HL-60 (cell line): ENCODE measurements around the gene SSBP4.

Experiments
- REST ChIP-seq: IDR thresholded peaks from 2 replicates; pipeline ENCODE4 v1.6.1; 2012; ENCODE audit warnings: low read depth; ENCODE audit not compliant: insufficient replicate concordance
- TF ChIP-seq, protein P1 (sequence below): IDR thresholded peaks from one replicate; pipeline ENCODE4 v1.5.1; 2011; ENCODE audit warnings: low read length, control low read depth, inconsistent platforms; ENCODE audit not compliant: insufficient read depth

- TF ChIP-seq, protein P1, sequence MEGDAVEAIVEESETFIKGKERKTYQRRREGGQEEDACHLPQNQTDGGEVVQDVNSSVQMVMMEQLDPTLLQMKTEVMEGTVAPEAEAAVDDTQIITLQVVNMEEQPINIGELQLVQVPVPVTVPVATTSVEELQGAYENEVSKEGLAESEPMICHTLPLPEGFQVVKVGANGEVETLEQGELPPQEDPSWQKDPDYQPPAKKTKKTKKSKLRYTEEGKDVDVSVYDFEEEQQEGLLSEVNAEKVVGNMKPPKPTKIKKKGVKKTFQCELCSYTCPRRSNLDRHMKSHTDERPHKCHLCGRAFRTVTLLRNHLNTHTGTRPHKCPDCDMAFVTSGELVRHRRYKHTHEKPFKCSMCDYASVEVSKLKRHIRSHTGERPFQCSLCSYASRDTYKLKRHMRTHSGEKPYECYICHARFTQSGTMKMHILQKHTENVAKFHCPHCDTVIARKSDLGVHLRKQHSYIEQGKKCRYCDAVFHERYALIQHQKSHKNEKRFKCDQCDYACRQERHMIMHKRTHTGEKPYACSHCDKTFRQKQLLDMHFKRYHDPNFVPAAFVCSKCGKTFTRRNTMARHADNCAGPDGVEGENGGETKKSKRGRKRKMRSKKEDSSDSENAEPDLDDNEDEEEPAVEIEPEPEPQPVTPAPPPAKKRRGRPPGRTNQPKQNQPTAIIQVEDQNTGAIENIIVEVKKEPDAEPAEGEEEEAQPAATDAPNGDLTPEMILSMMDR, result no peak
- no peak for TF ChIP-seq REST
Observed at GRCh38 chr19:18406749-18407148, 12.4 kb upstream of the SSBP4 start.
